Central memory CD8-positive, alpha-beta T cell (primary cell): Measurements from ENCODE around the gene UBD.
A peak's percentile ranks its signal among the peaks of the same experiment; 100 is the strongest.

Source experiments
- ATAC-seq: fragments of 150-1000 bp; cut with Tn5 transposase; replicated peaks from 2 replicates; pipeline ENCODE4 v1.10.0; 2022; ENCODE audit warnings: mild to moderate bottlenecking, moderate FRiP score, moderate number of reproducible peaks; ENCODE audit not compliant: poor library complexity, severe bottlenecking; ENCODE audit errors: extremely low read depth
- DNase-seq, 2 donors: peaks; one replicate each; pipeline ENCODE4 v3.0.0; 2021; ENCODE audit warnings: low spot score in 2 of 2
- H3K27ac Mint-ChIP-seq: one replicate; pipeline ENCODE4 v1.8.0; 2022; ENCODE audit warnings: low read depth, mild to moderate bottlenecking, moderate library complexity, mixed read lengths
- H3K27me3 Mint-ChIP-seq: one replicate; pipeline ENCODE4 v1.8.0; 2022; ENCODE audit warnings: mixed read lengths
- H3K36me3 Mint-ChIP-seq: one replicate; pipeline ENCODE4 v1.8.0; 2022; ENCODE audit warnings: mild to moderate bottlenecking, moderate library complexity, mixed read lengths; ENCODE audit not compliant: insufficient read depth
- H3K4me1 Mint-ChIP-seq: one replicate; pipeline ENCODE4 v1.8.0; 2022; ENCODE audit warnings: mixed read lengths
- H3K4me3 Mint-ChIP-seq: one replicate; pipeline ENCODE4 v1.8.0; 2022; ENCODE audit warnings: mild to moderate bottlenecking, moderate library complexity, mixed read lengths
- H3K9me3 Mint-ChIP-seq: one replicate; pipeline ENCODE4 v1.8.0; 2022; ENCODE audit warnings: mixed read lengths

The UBD gene

GRCh38 chr6:29525311-29525639, 34.3 kb downstream of the UBD start:
- Mint-ChIP-seq H3K9me3 (no peaks in the 10 kb centered on the region), H3K36me3 (no peaks in the 10 kb centered on the region), H3K4me1 (no peaks in the 10 kb centered on the region), H3K27me3 (peaks cover 71% of the 10 kb centered on the region), H3K4me3 (no peak overlapping the region), H3K27ac (no peak overlapping the region)
- DNase-seq (no peak), ATAC-seq (no peak)

- H3K4me1 Mint-ChIP-seq, result no peaks in the 10 kb centered on the region
- H3K9me3 Mint-ChIP-seq, result no peaks in the 10 kb centered on the region
- H3K27me3 Mint-ChIP-seq, result peaks cover 77% of the 10 kb centered on the region
- ATAC-seq, result no peak
- no peak overlapping the region for H3K4me3 Mint-ChIP-seq
- peak in 1 of 2 donors; percentile 6 for DNase-seq
- H3K36me3 Mint-ChIP-seq, result no peaks in the 10 kb centered on the region
- no peak overlapping the region for H3K27ac Mint-ChIP-seq
Observed at GRCh38 chr6:29524444-29525310, 34.9 kb downstream of the UBD start.

- Mint-ChIP-seq H3K9me3 (no peaks in the 10 kb centered on the region), H3K4me3 (no peak overlapping the region), H3K27ac (no peak overlapping the region), H3K36me3 (no peaks in the 10 kb centered on the region), H3K27me3 (peaks cover 71% of the 10 kb centered on the region), H3K4me1 (no peaks in the 10 kb centered on the region)
- no peak for ATAC-seq
- DNase-seq, result no peak
Observed at GRCh38 chr6:29524044-29524443, 35.5 kb downstream of the UBD start.

GRCh38 chr6:29522227-29522626, 37.3 kb downstream of the UBD start:
- H3K4me1 Mint-ChIP-seq, result no peaks in the 10 kb centered on the region
- H3K27ac Mint-ChIP-seq, result no peak overlapping the region
- no peak overlapping the region for H3K4me3 Mint-ChIP-seq
- no peaks in the 10 kb centered on the region for H3K36me3 Mint-ChIP-seq
- no peaks in the 10 kb centered on the region for H3K9me3 Mint-ChIP-seq
- no peak for DNase-seq
- ATAC-seq, result no peak
- H3K27me3 Mint-ChIP-seq, result peaks cover 59% of the 10 kb centered on the region

- no peak overlapping the region for H3K4me3 Mint-ChIP-seq
- H3K4me1 Mint-ChIP-seq, result peaks cover 10% of the 10 kb centered on the region
- no peaks in the 10 kb centered on the region for H3K9me3 Mint-ChIP-seq
- H3K27ac Mint-ChIP-seq, result no peak overlapping the region
- ATAC-seq (no peak), DNase-seq (peak in 1 of 2 donors; percentile 8)
- no peaks in the 10 kb centered on the region for H3K36me3 Mint-ChIP-seq
- H3K27me3 Mint-ChIP-seq, result peaks cover 54% of the 10 kb centered on the region
Observed at GRCh38 chr6:29521006-29521680, 38.4 kb downstream of the UBD start.

- H3K27me3 Mint-ChIP-seq, result peaks cover 45% of the 10 kb centered on the region
Observed at GRCh38 chr6:29520232-29520631, 39.3 kb downstream of the UBD start.

GRCh38 chr6:29519291-29520010, 40.1 kb downstream of the UBD start:
- Mint-ChIP-seq H3K27ac (no peak overlapping the region), H3K9me3 (no peaks in the 10 kb centered on the region), H3K4me1 (peaks cover 14% of the 10 kb centered on the region), H3K36me3 (no peaks in the 10 kb centered on the region), H3K27me3 (peaks cover 37% of the 10 kb centered on the region), H3K4me3 (no peak overlapping the region)
- no peak for ATAC-seq
- no peak for DNase-seq

More at GRCh38 chr6:29520232-29520631, 39.3 kb downstream of the UBD start:
- DNase-seq (no peak), ATAC-seq (no peak)
- no peak overlapping the region for H3K4me3 Mint-ChIP-seq
- no peaks in the 10 kb centered on the region for H3K9me3 Mint-ChIP-seq
- peaks cover 14% of the 10 kb centered on the region for H3K4me1 Mint-ChIP-seq
- no peak overlapping the region for H3K27ac Mint-ChIP-seq
- H3K36me3 Mint-ChIP-seq, result no peaks in the 10 kb centered on the region

- H3K4me1 Mint-ChIP-seq, result peaks cover 14% of the 10 kb centered on the region
- H3K4me3 Mint-ChIP-seq, result no peak overlapping the region
- no peak overlapping the region for H3K27ac Mint-ChIP-seq
- no peaks in the 10 kb centered on the region for H3K36me3 Mint-ChIP-seq
- no peak for DNase-seq
- H3K27me3 Mint-ChIP-seq, result peaks cover 23% of the 10 kb centered on the region
- no peaks in the 10 kb centered on the region for H3K9me3 Mint-ChIP-seq
- no peak for ATAC-seq
Observed at GRCh38 chr6:29517728-29518440, 41.6 kb downstream of the UBD start.

GRCh38 chr6:29517245-29517644, 42.3 kb downstream of the UBD start:
- Mint-ChIP-seq H3K27me3 (peaks cover 18% of the 10 kb centered on the region), H3K9me3 (no peaks in the 10 kb centered on the region), H3K4me3 (no peak overlapping the region), H3K36me3 (no peaks in the 10 kb centered on the region), H3K4me1 (peaks cover 14% of the 10 kb centered on the region), H3K27ac (no peak overlapping the region)
- ATAC-seq (no peak), DNase-seq (no peak)

- ATAC-seq (peak; percentile 98), DNase-seq (no peak)
- no peak overlapping the region for H3K4me3 Mint-ChIP-seq
- no peaks in the 10 kb centered on the region for H3K9me3 Mint-ChIP-seq
- no peaks in the 10 kb centered on the region for H3K36me3 Mint-ChIP-seq
- H3K4me1 Mint-ChIP-seq, result peaks cover 14% of the 10 kb centered on the region
- no peak overlapping the region for H3K27ac Mint-ChIP-seq
- peaks cover 16% of the 10 kb centered on the region for H3K27me3 Mint-ChIP-seq
Observed at GRCh38 chr6:29516108-29516507, 43.4 kb downstream of the UBD start.

GRCh38 chr6:29510746-29511300, 48.7 kb downstream of the UBD start:
- H3K27me3 Mint-ChIP-seq, result peaks cover 48% of the 10 kb centered on the region
- H3K4me1 Mint-ChIP-seq, result peaks cover 1% of the 10 kb centered on the region
- no peak overlapping the region for H3K4me3 Mint-ChIP-seq
- H3K9me3 Mint-ChIP-seq, result no peaks in the 10 kb centered on the region
- ATAC-seq (no peak), DNase-seq (no peak)
- no peaks in the 10 kb centered on the region for H3K36me3 Mint-ChIP-seq
- H3K27ac Mint-ChIP-seq, result no peak overlapping the region

- DNase-seq (no peak), ATAC-seq (no peak)
- Mint-ChIP-seq H3K9me3 (no peaks in the 10 kb centered on the region), H3K4me3 (no peak overlapping the region), H3K4me1 (no peaks in the 10 kb centered on the region), H3K36me3 (no peaks in the 10 kb centered on the region), H3K27ac (no peak overlapping the region), H3K27me3 (peaks cover 54% of the 10 kb centered on the region)
Observed at GRCh38 chr6:29510202-29510601, 49.3 kb downstream of the UBD start.
